ENCODE results near the gene USP31. TPM values are rescaled to one million over a fixed set of nuclear protein-coding genes. Genes with fewer than 3 reads are reported as not detected.
A peak's percentile ranks its signal among the peaks of the same experiment; 100 is the strongest.

The USP31 gene
- total RNA-seq, 1 donor from 2014 or later = 21.8 TPM

DNA sequence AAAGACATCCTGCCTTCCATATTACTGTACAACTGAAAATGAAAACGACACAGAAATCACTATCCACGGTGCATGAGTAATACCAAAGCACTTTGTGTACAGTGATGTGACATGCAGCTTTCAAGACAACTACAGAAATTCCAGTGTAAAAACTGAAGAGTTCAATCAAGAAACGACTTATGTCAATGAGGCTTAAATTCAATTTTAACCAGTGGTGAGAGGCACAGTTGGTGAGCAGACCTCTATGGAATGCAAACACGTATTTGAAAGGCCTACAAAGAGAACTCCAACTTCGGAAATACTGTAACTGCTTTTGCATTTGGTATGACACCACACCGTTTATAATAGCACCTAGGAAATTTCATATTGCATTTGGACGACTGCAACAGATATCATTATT lies 87.6 kb downstream of the USP31 start:
- Mint-ChIP-seq H3K36me3 (ENCODE audit: unreplicated experiment) (no peaks in the 10 kb centered on the region), H3K9me3 (ENCODE audit: unreplicated experiment) (no peaks in the 10 kb centered on the region), H3K27ac (ENCODE audit: unreplicated experiment) (no peak overlapping the region), H3K27me3 (ENCODE audit: unreplicated experiment) (no peaks in the 10 kb centered on the region), H3K4me1 (ENCODE audit: low read depth, unreplicated experiment) (peaks cover 10% of the 10 kb centered on the region), H3K4me3 (ENCODE audit: unreplicated experiment) (no peak overlapping the region)
- DNase-seq = no peak
- TF ChIP-seq, protein P1, sequence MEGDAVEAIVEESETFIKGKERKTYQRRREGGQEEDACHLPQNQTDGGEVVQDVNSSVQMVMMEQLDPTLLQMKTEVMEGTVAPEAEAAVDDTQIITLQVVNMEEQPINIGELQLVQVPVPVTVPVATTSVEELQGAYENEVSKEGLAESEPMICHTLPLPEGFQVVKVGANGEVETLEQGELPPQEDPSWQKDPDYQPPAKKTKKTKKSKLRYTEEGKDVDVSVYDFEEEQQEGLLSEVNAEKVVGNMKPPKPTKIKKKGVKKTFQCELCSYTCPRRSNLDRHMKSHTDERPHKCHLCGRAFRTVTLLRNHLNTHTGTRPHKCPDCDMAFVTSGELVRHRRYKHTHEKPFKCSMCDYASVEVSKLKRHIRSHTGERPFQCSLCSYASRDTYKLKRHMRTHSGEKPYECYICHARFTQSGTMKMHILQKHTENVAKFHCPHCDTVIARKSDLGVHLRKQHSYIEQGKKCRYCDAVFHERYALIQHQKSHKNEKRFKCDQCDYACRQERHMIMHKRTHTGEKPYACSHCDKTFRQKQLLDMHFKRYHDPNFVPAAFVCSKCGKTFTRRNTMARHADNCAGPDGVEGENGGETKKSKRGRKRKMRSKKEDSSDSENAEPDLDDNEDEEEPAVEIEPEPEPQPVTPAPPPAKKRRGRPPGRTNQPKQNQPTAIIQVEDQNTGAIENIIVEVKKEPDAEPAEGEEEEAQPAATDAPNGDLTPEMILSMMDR (IDR thresholded peaks at IDR 0.05; ENCODE audit: partially characterized antibody, unreplicated experiment) = no peak

DNA sequence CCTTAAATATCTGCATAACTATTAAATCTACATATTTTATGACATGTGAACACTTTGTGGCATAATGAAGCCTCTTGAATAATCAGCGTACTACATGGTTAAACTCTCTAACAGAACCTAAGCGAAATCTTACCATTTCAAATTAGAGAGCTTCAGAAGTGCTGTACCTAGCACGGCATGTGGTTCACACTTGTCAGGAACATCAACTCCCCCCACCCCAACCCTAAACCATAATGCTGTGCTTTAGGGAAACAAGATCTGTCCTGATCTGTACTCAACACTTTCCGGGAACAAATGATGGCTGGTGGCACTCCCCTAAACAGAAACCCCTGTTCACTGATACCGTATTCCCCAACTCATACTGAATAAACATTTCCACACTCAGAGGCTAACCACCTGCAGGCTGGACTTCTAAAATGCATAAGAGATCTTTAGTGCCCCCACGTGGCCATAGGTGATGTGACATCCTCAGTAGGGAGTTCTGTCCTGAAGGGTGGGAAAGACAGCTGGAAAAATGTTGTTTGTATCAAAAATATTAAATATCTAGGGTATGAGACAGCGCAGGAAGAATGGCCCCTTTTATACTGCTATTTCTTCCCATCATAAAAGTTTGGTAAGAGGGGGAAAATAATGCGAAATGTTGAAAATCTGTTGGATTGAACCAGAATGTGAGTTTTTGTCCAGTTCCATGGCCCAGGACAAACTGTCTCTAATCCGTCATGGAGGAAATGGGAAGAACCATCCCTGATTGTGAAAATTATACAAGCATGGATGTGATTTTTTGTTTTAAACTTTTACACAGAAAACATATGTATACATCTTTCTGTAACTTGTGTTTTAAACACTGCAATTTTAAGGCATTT lies 88.6 kb downstream of the USP31 start:
- H3K27ac Mint-ChIP-seq (ENCODE audit: unreplicated experiment) = no peak overlapping the region

DNA sequence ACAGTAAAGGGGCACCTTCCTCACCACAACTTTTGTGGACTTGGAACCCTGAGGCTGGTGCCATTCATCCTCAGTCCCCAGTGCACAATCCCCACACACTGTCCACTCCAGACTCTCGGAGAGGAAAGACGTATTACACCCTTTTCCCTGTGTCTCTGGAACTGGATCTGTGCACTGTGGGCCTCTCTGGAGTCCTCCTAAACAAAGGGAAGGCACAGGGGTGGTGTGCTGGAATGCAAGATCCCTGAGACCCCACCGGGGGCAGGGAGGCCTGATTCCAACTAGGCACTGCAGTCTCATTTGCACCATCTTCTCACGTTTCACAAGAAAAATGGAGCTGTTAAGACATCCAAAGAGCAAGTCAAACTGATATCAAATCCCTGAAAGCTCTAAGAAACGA lies 89.8 kb downstream of the USP31 start:
- TF ChIP-seq, protein P1 (IDR thresholded peaks at IDR 0.05; ENCODE audit: partially characterized antibody, unreplicated experiment) = peak; percentile 10
- no peak for DNase-seq
- Mint-ChIP-seq H3K27me3 (ENCODE audit: unreplicated experiment) (no peaks in the 10 kb centered on the region), H3K4me3 (ENCODE audit: unreplicated experiment) (no peak overlapping the region), H3K36me3 (ENCODE audit: unreplicated experiment) (no peaks in the 10 kb centered on the region), H3K4me1 (ENCODE audit: low read depth, unreplicated experiment) (peaks cover 10% of the 10 kb centered on the region), H3K27ac (ENCODE audit: unreplicated experiment) (no peak overlapping the region), H3K9me3 (ENCODE audit: unreplicated experiment) (peaks cover 2% of the 10 kb centered on the region)

More for the DNA sequence above, 88.6 kb downstream of the USP31 start:
- Mint-ChIP-seq H3K36me3 (ENCODE audit: unreplicated experiment) (no peaks in the 10 kb centered on the region), H3K27me3 (ENCODE audit: unreplicated experiment) (no peaks in the 10 kb centered on the region), H3K9me3 (ENCODE audit: unreplicated experiment) (no peaks in the 10 kb centered on the region), H3K4me1 (ENCODE audit: low read depth, unreplicated experiment) (peaks cover 10% of the 10 kb centered on the region), H3K4me3 (ENCODE audit: unreplicated experiment) (peak overlapping the region; percentile 27)
- TF ChIP-seq, protein P1 (IDR thresholded peaks at IDR 0.05; ENCODE audit: partially characterized antibody, unreplicated experiment) = peak; percentile 85
- peak; percentile 77 for DNase-seq

DNA sequence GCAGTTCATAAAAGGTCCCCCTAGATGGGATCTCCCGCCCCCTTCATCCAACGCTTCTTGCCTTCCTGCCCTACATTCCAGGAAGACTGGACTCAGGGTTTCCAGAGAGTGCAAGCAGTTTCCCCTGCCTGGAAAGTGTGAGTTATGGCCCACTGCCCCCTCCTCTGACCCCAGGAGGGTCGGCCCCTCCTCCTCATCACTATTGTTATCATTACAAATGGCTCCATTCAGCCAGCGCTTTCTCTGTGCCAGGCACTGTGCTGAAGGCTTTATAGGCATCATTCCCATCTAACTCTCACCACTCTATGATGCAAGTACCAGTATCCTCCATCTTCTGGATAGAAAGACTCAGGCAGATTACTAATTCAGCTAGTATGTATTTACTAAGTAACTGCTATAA lies 90.7 kb downstream of the USP31 start:
- Mint-ChIP-seq H3K4me3 (ENCODE audit: unreplicated experiment) (no peak overlapping the region), H3K4me1 (ENCODE audit: low read depth, unreplicated experiment) (peaks cover 7% of the 10 kb centered on the region), H3K27me3 (ENCODE audit: unreplicated experiment) (no peaks in the 10 kb centered on the region), H3K36me3 (ENCODE audit: unreplicated experiment) (no peaks in the 10 kb centered on the region), H3K27ac (ENCODE audit: unreplicated experiment) (no peak overlapping the region), H3K9me3 (ENCODE audit: unreplicated experiment) (peaks cover 2% of the 10 kb centered on the region)
- TF ChIP-seq, protein P1 (IDR thresholded peaks at IDR 0.05; ENCODE audit: partially characterized antibody, unreplicated experiment) = no peak
- DNase-seq = no peak

DNA sequence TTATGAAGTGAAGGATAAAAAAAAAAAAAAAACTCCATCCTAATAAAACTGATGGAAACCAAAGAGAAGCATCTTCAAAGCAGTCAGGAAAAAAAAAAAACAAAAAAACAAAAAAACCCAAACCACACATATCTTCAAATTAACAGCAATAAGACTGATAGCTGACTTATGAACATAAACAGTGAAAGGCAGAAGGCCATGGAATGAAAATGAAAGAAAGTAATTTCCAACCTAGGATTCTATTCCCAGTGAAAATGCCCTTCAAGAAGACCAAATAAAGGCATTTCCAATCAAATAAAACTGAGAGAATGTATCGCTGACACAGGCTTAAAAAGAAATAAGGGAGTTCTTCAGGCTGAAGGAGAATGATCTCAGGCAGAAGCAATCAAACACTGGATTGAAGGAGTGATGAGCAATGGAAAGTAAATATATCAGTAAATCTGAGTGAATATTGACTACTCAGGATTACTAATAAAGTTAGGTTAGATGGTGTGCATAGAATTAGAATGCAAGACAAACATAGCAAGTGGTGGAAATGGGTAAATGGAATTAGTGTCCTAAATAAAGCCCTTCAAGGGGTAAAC lies 92.1 kb downstream of the USP31 start:
- Mint-ChIP-seq H3K4me1 (ENCODE audit: low read depth, unreplicated experiment) (peaks cover 13% of the 10 kb centered on the region), H3K27ac (ENCODE audit: unreplicated experiment) (no peak overlapping the region)

More for the DNA sequence above, 92.1 kb downstream of the USP31 start:
- Mint-ChIP-seq H3K9me3 (ENCODE audit: unreplicated experiment) (peaks cover 4% of the 10 kb centered on the region), H3K4me3 (ENCODE audit: unreplicated experiment) (no peak overlapping the region), H3K36me3 (ENCODE audit: unreplicated experiment) (no peaks in the 10 kb centered on the region), H3K27me3 (ENCODE audit: unreplicated experiment) (no peaks in the 10 kb centered on the region)
- TF ChIP-seq, protein P1 (IDR thresholded peaks at IDR 0.05; ENCODE audit: partially characterized antibody, unreplicated experiment) = no peak
- DNase-seq = no peak
